ENCODE measurements around the gene STRADB. TPM values are rescaled to one million over a fixed set of nuclear protein-coding genes. Genes with fewer than 3 reads are reported as not detected.

The STRADB gene
- total and polyA plus RNA-seq, 2 of the 4 experiments (the other 2 are of a cell fraction): 14.9 to 31.5 TPM

GRCh38 chr2:201403880-201404279, 47.7 kb upstream of the STRADB start:
- Histone ChIP-seq H4K20me1 (ENCODE audit: insufficient read depth, low read length) (no peaks in the 10 kb centered on the region), H2BK20ac (ENCODE audit: low read depth, low read length) (no peak overlapping the region; the same call in 1 of the 2 replicates), H4K8ac (ENCODE audit: low read depth in 2 of 2, low read length in 2 of 2) (0 out of 4 replicates have a peak overlapping the region, but pooled peaks of 1 of the 2 experiments have one; percentile 49), H3K18ac (ENCODE audit: low read depth, low read length) (no peak overlapping the region), H2BK15ac (ENCODE audit: low read depth, low read length) (no peak overlapping the region), H2AFZ (replicated peaks; ENCODE audit: low read length, poor library complexity) (no peak overlapping the region), H2BK5ac (ENCODE audit: low read depth, low read length, poor library complexity, severe bottlenecking) (no peak overlapping the region), H2AK9ac (replicated peaks; ENCODE audit: low read depth, low read length, poor library complexity) (no peak overlapping the region), H3K9me1 (ENCODE audit: insufficient read depth, low read length) (no peaks in the 10 kb centered on the region), H3K14ac (replicated peaks; ENCODE audit: low read depth, low read length) (peak overlapping the region; percentile 46; the same call in 1 of the 2 replicates), H3K4ac (ENCODE audit: low read depth, low read length) (no peak overlapping the region), H3K4me1 (ENCODE audit: control insufficient read depth, insufficient read depth, low read length) (peaks cover 11% of the 10 kb centered on the region), H3K27ac (ENCODE audit: insufficient read depth, low read length) (no peak overlapping the region), H3K4me3 (ENCODE audit: insufficient read depth, low read depth, low read length) (no peak overlapping the region), H3K27me3 (ENCODE audit: control insufficient read depth, insufficient read depth, low read length) (no peaks in the 10 kb centered on the region), H2BK120ac (ENCODE audit: low read depth, low read length) (0 out of 2 replicates have a peak overlapping the region, but pooled peaks have one; percentile 22), H2AK5ac (ENCODE audit: low read depth, low read length) (no peak overlapping the region), H3K56ac (ENCODE audit: extremely low read depth, insufficient read depth, low read length) (no peak overlapping the region), H4K91ac (ENCODE audit: insufficient read depth, low read depth, low read length) (no peak overlapping the region), H3K79me1 (ENCODE audit: low read depth in 1 of 2, low read length in 2 of 2) (peaks cover 11 to 36% of the 10 kb centered on the region in 2 experiments), H3K9me3 (ENCODE audit: control insufficient read depth, insufficient read depth, low read length) (no peaks in the 10 kb centered on the region), H3K4me2 (ENCODE audit: low read depth, low read length) (peak overlapping the region; percentile 22; the same call in 1 of the 2 replicates), H3K36me3 (ENCODE audit: control insufficient read depth, insufficient read depth, low read length) (0 out of 2 replicates have a peak, but pooled peaks cover 2% of the 10 kb centered on the region), H3K23ac (ENCODE audit: low read depth, low read length) (0 out of 2 replicates have a peak overlapping the region, but pooled peaks have one; percentile 46), H4K5ac (ENCODE audit: low read depth, low read length) (no peak overlapping the region), H3K9ac (ENCODE audit: low read depth, low read length) (no peak overlapping the region; the same call in 1 of the 2 replicates)
- POLR2A ChIA-PET (ENCODE audit: unreplicated experiment): no interaction called here
- BruUV-seq (replicated peaks): no TSS peak
- ATAC-seq (ENCODE audit: low read depth) (no peak), DNase-seq (peak; percentile 52)
- dilution Hi-C loops (cut with HindIII; ENCODE audit: low sequenced_read_pairs, unreplicated experiment): no loop called here
- in situ Hi-C loops (cut with MboI; ENCODE audit: low sequenced_read_pairs): no loop called here
- TF ChIP-seq RAD21 (IDR thresholded peaks at IDR 0.05; ENCODE audit: low read length): no peak
- no peak for TF ChIP-seq MAZ (IDR thresholded peaks at IDR 0.05; ENCODE audit: borderline replicate concordance, low read depth, low read length)
- no peak for TF ChIP-seq RCOR1 (IDR thresholded peaks at IDR 0.05; ENCODE audit: insufficient replicate concordance, low read length)
- TF ChIP-seq BHLHE40 (IDR thresholded peaks at IDR 0.05; ENCODE audit: low read depth, low read length): no peak
- no CpG with 5 or more reads among the region's 3 CpGs for WGBS, 2 experiments (ENCODE audit: extremely low coverage in 2 of 2, insufficient read length in 1 of 2)
- CTCF ChIA-PET: no interaction called here
- intact Hi-C loops (cut with micrococcal nuclease): no loop called here
